Prostate gland (tissue), 2 donors: Measurements from ENCODE around the gene CDC16.

ENCODE experiments used
- POLR2A ChIP-seq: fragments of 450-650 bp; IDR thresholded peaks from one replicate; pipeline ENCODE4 v1.6.1; 2016; ENCODE audit warnings: antibody characterized with exemption, mild to moderate bottlenecking
- POLR2AphosphoS5 ChIP-seq: sonication (generic); formaldehyde crosslinking; IDR thresholded peaks from one replicate; pipeline ENCODE4 v1.6.1; 2017; ENCODE audit warnings: antibody characterized with exemption
- TF ChIP-seq, protein P1 (sequence below), 4 experiments: fragments of 200-600 bp in 2 of 4; fragments of 450-650 bp in 2 of 4; sonication (generic) in 2 of 4; IDR thresholded peaks; 1 replicate in 3 of 4; 2 replicates in 1 of 4; pipeline ENCODE4 v1.5.1; 2016 to 2019; ENCODE audit warnings: antibody characterized with exemption in 4 of 4, mild to moderate bottlenecking in 2 of 4, moderate library complexity in 2 of 4

DNA sequence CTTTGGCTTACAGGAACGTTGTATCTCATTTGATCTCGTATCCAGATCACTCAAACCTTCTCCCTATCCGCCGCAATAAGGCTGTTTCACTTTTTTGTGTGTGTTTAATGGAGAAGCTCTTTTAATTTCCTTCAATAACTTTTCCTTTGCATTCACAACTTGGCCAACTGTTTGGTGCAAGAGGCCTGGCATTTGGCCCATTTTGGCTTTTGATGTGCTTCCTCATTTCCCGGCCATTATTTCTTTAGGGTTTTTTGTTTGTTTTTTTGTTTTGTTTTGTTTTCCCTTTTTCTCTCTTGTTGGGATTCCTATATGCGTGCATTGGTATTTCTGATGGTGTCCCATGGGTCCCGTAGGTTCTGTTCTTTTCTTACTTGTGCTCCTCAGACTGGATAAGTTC, 40.6 kb downstream of the CDC16 start:
- TF ChIP-seq, protein P1, sequence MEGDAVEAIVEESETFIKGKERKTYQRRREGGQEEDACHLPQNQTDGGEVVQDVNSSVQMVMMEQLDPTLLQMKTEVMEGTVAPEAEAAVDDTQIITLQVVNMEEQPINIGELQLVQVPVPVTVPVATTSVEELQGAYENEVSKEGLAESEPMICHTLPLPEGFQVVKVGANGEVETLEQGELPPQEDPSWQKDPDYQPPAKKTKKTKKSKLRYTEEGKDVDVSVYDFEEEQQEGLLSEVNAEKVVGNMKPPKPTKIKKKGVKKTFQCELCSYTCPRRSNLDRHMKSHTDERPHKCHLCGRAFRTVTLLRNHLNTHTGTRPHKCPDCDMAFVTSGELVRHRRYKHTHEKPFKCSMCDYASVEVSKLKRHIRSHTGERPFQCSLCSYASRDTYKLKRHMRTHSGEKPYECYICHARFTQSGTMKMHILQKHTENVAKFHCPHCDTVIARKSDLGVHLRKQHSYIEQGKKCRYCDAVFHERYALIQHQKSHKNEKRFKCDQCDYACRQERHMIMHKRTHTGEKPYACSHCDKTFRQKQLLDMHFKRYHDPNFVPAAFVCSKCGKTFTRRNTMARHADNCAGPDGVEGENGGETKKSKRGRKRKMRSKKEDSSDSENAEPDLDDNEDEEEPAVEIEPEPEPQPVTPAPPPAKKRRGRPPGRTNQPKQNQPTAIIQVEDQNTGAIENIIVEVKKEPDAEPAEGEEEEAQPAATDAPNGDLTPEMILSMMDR (IDR thresholded peaks at IDR 0.05): no peak
- TF ChIP-seq POLR2AphosphoS5: no peak
- TF ChIP-seq POLR2A: no peak
